GM21526 (cell line): ENCODE measurements around the gene TAGLN2.
A peak's percentile ranks its signal among the peaks of the same experiment; 100 is the strongest.

Experiments
- ATAC-seq: cut with Tn5 transposase; IDR thresholded peaks from one replicate; pipeline ENCODE4 v1.9.1; 2021; ENCODE audit warnings: moderate library complexity; ENCODE audit not compliant: unreplicated experiment, low FRiP score

The TAGLN2 gene

GRCh38 chr1:159924791-159925718 is at the start of gene TAGLN2:
Gene TAGLN2, minus strand, starts transcription at chr1:159925507. Its CDS starts 4,998 bp downstream, at chr1:159920509.
- ATAC-seq = peak; percentile 60

GRCh38 chr1:159974350-159974965 is 49.2 kb upstream of the TAGLN2 start:
- no peak for ATAC-seq

- ATAC-seq = no peak
Observed at GRCh38 chr1:159973350-159973940, 48.1 kb upstream of the TAGLN2 start.

GRCh38 chr1:159972443-159973205 is 47.3 kb upstream of the TAGLN2 start:
- ATAC-seq = no peak

GRCh38 chr1:159970932-159971342 is 45.6 kb upstream of the TAGLN2 start:
- no peak for ATAC-seq

GRCh38 chr1:159968901-159969300 is 43.6 kb upstream of the TAGLN2 start:
- ATAC-seq = no peak

- no peak for ATAC-seq
Observed at GRCh38 chr1:159965263-159965662, 40.0 kb upstream of the TAGLN2 start.

- no peak for ATAC-seq
Observed at GRCh38 chr1:159964144-159964543, 38.8 kb upstream of the TAGLN2 start.

GRCh38 chr1:159962176-159962575 is 36.9 kb upstream of the TAGLN2 start:
- no peak for ATAC-seq

GRCh38 chr1:159961636-159962035 is 36.3 kb upstream of the TAGLN2 start:
- no peak for ATAC-seq

- no peak for ATAC-seq
Observed at GRCh38 chr1:159960721-159961381, 35.5 kb upstream of the TAGLN2 start.

- ATAC-seq = no peak
Observed at GRCh38 chr1:159959451-159959850, 34.1 kb upstream of the TAGLN2 start.

- ATAC-seq = no peak
Observed at GRCh38 chr1:159958719-159959380, 33.5 kb upstream of the TAGLN2 start.

- ATAC-seq = no peak
Observed at GRCh38 chr1:159957824-159958268, 32.5 kb upstream of the TAGLN2 start.

GRCh38 chr1:159955456-159955855 is 30.1 kb upstream of the TAGLN2 start:
- ATAC-seq = no peak

- no peak for ATAC-seq
Observed at GRCh38 chr1:159953536-159954515, 28.5 kb upstream of the TAGLN2 start, which contains the start of gene SLAMF9. Gene SLAMF9, minus strand, starts transcription at chr1:159954237. Its CDS starts 100 bp downstream, at chr1:159954137.

- ATAC-seq = no peak
Observed at GRCh38 chr1:159952932-159953331, 27.6 kb upstream of the TAGLN2 start.

GRCh38 chr1:159951551-159951950 is 26.2 kb upstream of the TAGLN2 start:
- ATAC-seq = no peak
